Adrenal gland (tissue), 5 donors: Measurements from ENCODE around the gene C1orf105.
A peak's percentile ranks its signal among the peaks of the same experiment; 100 is the strongest.

Source experiments
- CTCF ChIP-seq, 6 experiments: fragments of 450-650 bp in 4 of 6; fragments of 200-600 bp in 2 of 6; sonication (generic) in 1 of 6; IDR thresholded peaks; 1 replicate in 5 of 6; 2 replicates in 1 of 6; pipeline versions ENCODE4 v1.5.1 to v1.8.0; 2016 to 2021; ENCODE audit warnings: antibody characterized with exemption in 6 of 6, mild to moderate bottlenecking in 2 of 6, moderate library complexity in 1 of 6
- POLR2A ChIP-seq, 2 donors: fragments of 450-650 bp; IDR thresholded peaks; one replicate each; pipeline ENCODE4 v1.6.1; 2017; ENCODE audit warnings: antibody characterized with exemption in 2 of 2, mild to moderate bottlenecking in 2 of 2, moderate library complexity in 1 of 2
- donor health status: DM: no; HTN: no; CAD: no.

GRCh38 chr1:172429331-172430127 is 9.0 kb downstream of the C1orf105 start:
- TF ChIP-seq CTCF (IDR thresholded peaks at IDR 0.05) = peak; percentile 66 to 84 (median 68)
- TF ChIP-seq POLR2A (IDR thresholded peaks at IDR 0.05) = no peak
